Stimulated activated effector memory CD8-positive, alpha-beta T cell treated with anti-CD3 and anti-CD28 coated beads, Interleukin-12 subunit alpha, Interleukin-12 subunit beta, amount 100 ng/mL, for 72 hours (primary cell): ENCODE data around the gene IL17RB.

Source experiments
- ATAC-seq: fragments of 150-1000 bp; cut with Tn5 transposase; 2 replicates; pipeline ENCODE4 v1.10.0; 2021
- DNase-seq, 2 donors: peaks; one replicate each; pipeline ENCODE4 v3.0.0; 2021 to 2022; ENCODE audit warnings: low spot score in 2 of 2
- H3K27ac Mint-ChIP-seq: one replicate; pipeline ENCODE4 v1.8.0; 2022; ENCODE audit warnings: mild to moderate bottlenecking, mixed read lengths
- H3K36me3 Mint-ChIP-seq: one replicate; pipeline ENCODE4 v1.8.0; 2022; ENCODE audit warnings: mild to moderate bottlenecking, mixed read lengths
- H3K4me1 Mint-ChIP-seq: one replicate; pipeline ENCODE4 v1.8.0; 2022; ENCODE audit warnings: mixed read lengths
- H3K4me3 Mint-ChIP-seq: one replicate; pipeline ENCODE4 v1.8.0; 2022; ENCODE audit warnings: mild to moderate bottlenecking, mixed read lengths
- H3K9me3 Mint-ChIP-seq: one replicate; pipeline ENCODE4 v1.8.0; 2022; ENCODE audit warnings: mixed read lengths

The IL17RB gene, protein sequence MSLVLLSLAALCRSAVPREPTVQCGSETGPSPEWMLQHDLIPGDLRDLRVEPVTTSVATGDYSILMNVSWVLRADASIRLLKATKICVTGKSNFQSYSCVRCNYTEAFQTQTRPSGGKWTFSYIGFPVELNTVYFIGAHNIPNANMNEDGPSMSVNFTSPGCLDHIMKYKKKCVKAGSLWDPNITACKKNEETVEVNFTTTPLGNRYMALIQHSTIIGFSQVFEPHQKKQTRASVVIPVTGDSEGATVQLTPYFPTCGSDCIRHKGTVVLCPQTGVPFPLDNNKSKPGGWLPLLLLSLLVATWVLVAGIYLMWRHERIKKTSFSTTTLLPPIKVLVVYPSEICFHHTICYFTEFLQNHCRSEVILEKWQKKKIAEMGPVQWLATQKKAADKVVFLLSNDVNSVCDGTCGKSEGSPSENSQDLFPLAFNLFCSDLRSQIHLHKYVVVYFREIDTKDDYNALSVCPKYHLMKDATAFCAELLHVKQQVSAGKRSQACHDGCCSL

GRCh38 chr3:53846134-53846850 lies at the start of gene IL17RB, which contains the start of gene CHDH:
IL17RB (plus strand) TSS chr3:53846568; CDS start chr3:53846589, 21 bp downstream.
CHDH (minus strand) TSS chr3:53846419; CDS start chr3:53824008, 22,411 bp downstream.
- Mint-ChIP-seq H3K9me3 (no peaks in the 10 kb centered on the region), H3K36me3 (no peaks in the 10 kb centered on the region), H3K27ac (no peak within 1 kb of the TSS), H3K4me3 (peak within 1 kb of the TSS; percentile 56), H3K4me1 (peaks cover 6% of the 10 kb centered on the region)
- ATAC-seq, result peak; percentile 53
- no peak for DNase-seq

- Mint-ChIP-seq H3K9me3 (no peaks in the 10 kb centered on the region), H3K27ac (no peak overlapping the region), H3K4me3 (no peak overlapping the region), H3K4me1 (no peaks in the 10 kb centered on the region), H3K36me3 (no peaks in the 10 kb centered on the region)
- DNase-seq, result no peak
- no peak for ATAC-seq
These were observed 48.2 kb upstream of the IL17RB start for GRCh38 chr3:53798144-53798543.

DNA sequence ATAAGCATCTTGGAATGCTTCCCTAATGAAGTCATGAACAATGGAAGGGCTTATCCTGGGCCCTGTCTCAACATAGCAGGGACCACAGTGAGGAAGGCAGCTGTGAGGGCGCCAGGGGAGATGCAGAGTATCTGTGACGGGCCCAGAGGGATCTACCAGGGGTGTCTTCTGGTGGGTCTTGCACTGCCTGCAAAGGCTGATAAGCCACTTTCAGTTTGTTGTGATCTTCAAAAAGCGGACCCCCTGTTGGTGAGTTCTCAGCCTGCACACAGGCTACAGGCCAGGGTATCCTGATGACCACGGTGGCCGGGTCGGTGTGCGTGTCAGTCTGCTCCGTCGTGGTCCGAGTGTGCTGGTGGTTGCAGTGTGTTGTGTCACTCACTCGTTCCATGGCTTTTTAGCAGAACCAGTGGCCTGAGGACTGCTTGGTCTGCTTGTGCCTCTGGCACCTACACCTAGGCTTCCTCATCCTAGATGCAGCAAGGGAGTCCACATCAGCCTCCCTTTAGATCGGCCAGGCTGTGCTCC lies 47.0 kb upstream of the IL17RB start:
- Mint-ChIP-seq H3K36me3 (no peaks in the 10 kb centered on the region), H3K4me1 (no peaks in the 10 kb centered on the region)
- no peak for ATAC-seq

GRCh38 chr3:53800041-53800906 lies 46.1 kb upstream of the IL17RB start:
- ATAC-seq, result no peak
- Mint-ChIP-seq H3K36me3 (no peaks in the 10 kb centered on the region), H3K4me1 (no peaks in the 10 kb centered on the region), H3K9me3 (no peaks in the 10 kb centered on the region), H3K27ac (no peak overlapping the region), H3K4me3 (no peak overlapping the region)
- no peak for DNase-seq

More for the DNA sequence above, 47.0 kb upstream of the IL17RB start:
- H3K9me3 Mint-ChIP-seq, result no peaks in the 10 kb centered on the region
- H3K4me3 Mint-ChIP-seq, result no peak overlapping the region
- DNase-seq, result no peak
- no peak overlapping the region for H3K27ac Mint-ChIP-seq

- no peaks in the 10 kb centered on the region for H3K36me3 Mint-ChIP-seq
- H3K27ac Mint-ChIP-seq, result no peak overlapping the region
- ATAC-seq (no peak), DNase-seq (no peak)
- no peaks in the 10 kb centered on the region for H3K9me3 Mint-ChIP-seq
- no peak overlapping the region for H3K4me3 Mint-ChIP-seq
- no peaks in the 10 kb centered on the region for H3K4me1 Mint-ChIP-seq
These were observed 45.0 kb upstream of the IL17RB start for GRCh38 chr3:53801319-53801718.

DNA sequence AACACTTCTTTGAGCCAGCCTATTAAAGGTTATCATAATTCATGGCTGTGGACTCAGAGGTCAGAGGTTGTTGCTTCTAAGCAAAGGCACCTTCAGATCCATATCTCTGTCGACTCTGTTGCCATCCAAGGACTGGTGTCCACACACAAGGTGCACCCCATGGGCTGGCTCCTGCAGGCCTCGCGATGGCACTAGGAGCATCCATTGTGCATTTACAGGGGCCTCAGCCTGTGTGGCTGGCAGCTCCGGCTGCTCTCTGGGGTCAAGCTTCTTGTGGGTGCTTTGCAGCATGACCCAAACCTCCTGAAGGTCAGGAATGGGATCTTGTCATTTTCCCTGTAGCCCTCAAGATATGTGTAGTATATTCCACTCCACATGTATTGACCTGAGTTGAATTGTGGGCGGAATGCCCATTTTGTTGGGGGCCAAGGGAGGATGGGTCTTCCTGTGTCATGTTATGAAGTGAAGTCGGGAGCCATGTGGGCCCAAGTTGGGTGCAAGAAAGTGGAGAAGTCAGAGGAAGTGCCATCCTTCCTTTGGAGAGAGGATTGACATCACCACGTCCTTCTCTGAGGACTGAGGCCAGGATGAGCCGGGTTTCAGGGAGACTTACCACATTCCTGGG lies 44.0 kb upstream of the IL17RB start:
- H3K36me3 Mint-ChIP-seq, result no peaks in the 10 kb centered on the region
- H3K4me1 Mint-ChIP-seq, result peaks cover 5% of the 10 kb centered on the region
- ATAC-seq (no peak), DNase-seq (no peak)
- no peak overlapping the region for H3K4me3 Mint-ChIP-seq
- no peak overlapping the region for H3K27ac Mint-ChIP-seq
- no peaks in the 10 kb centered on the region for H3K9me3 Mint-ChIP-seq

DNA sequence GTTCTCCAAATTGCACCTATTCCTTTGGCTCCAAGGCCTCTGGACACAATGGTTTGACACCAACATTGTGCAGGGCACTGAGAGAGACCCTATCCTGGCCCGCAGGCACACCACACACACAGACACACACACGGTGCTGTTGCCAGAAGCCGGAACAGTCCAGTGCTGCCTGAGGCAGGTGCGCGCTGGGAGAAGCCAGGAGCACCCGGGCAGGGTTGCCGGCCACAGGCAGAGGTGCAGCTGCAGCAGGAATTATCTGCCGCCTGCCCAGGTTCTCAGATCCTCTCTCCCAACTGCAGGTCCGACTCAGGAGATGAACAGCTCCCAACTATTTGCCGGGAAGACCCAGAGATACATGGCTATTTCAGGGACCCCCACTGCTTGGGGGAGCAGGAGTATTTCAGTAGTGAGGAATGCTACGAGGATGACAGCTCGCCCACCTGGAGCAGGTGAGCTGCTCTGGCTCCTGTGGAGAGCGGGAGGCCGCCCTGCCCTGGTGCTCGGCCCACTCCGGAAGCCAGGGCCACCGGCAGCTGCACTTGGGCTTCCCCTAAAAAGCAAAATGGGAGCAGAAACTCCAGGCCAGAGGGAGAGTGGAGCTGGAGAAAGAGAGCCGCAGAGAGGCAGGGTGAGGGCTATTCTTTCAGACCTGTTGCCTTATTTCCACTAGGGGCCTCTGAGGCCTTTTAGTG lies 43.1 kb upstream of the IL17RB start:
- no peaks in the 10 kb centered on the region for H3K9me3 Mint-ChIP-seq
- ATAC-seq, result no peak
- H3K4me3 Mint-ChIP-seq, result no peak overlapping the region
- H3K4me1 Mint-ChIP-seq, result peaks cover 5% of the 10 kb centered on the region
- DNase-seq, result no peak
- H3K27ac Mint-ChIP-seq, result no peak overlapping the region
- H3K36me3 Mint-ChIP-seq, result no peaks in the 10 kb centered on the region

DNA sequence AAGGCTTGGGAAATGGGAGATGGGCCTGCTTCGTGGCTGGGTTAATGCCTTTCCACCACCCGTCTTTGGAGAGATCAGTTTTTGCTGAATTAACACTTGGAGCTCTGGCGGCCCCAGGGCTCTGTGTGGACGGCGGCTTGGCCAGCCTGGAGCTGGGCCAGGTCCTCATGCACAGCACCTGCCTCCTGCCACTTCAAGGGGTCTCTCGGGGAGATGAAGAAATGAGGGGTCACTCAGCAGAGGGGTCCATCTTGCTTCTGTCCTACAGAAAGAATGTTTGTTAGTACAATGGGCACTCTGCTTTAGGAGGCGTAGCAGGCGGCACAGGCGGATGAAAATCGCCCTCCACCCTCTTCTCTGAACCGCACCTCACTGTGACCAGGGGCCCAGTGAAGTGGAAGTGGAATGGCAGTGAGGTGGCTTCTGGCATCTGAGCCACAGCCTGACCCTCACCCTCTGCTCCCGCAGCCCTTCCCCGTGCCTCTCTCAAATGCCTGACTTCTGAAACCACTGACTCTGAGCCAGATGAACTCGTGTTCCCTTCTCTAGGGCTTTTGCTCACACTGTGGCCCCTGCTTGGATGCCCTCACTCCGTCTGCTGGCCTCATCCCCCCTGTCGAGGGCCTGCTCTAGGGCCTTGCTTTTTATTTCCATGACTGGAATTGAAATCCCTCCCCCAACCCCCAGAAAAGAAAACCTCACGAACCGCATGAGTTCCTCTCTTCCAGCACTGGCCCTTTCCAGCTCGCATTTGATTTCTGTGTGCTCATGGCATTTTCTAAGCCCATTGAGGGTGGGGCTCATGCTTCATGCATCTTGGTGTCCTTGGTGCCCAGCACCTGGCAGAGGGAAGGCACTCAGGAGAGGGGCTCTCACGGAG lies 42.3 kb upstream of the IL17RB start:
- Mint-ChIP-seq H3K4me3 (no peak overlapping the region), H3K4me1 (peaks cover 5% of the 10 kb centered on the region), H3K36me3 (no peaks in the 10 kb centered on the region), H3K27ac (no peak overlapping the region), H3K9me3 (no peaks in the 10 kb centered on the region)
- ATAC-seq (no peak), DNase-seq (no peak)

- no peak for ATAC-seq
- Mint-ChIP-seq H3K4me1 (peaks cover 5% of the 10 kb centered on the region), H3K4me3 (no peak overlapping the region), H3K9me3 (no peaks in the 10 kb centered on the region), H3K36me3 (no peaks in the 10 kb centered on the region), H3K27ac (no peak overlapping the region)
- no peak for DNase-seq
These were observed 41.5 kb upstream of the IL17RB start for GRCh38 chr3:53804697-53805462.

GRCh38 chr3:53805463-53806159 lies 40.8 kb upstream of the IL17RB start:
- Mint-ChIP-seq H3K9me3 (no peaks in the 10 kb centered on the region), H3K4me3 (no peak overlapping the region), H3K4me1 (peaks cover 5% of the 10 kb centered on the region), H3K27ac (no peak overlapping the region), H3K36me3 (no peaks in the 10 kb centered on the region)
- DNase-seq, result no peak
- no peak for ATAC-seq

- Mint-ChIP-seq H3K4me3 (no peak overlapping the region), H3K9me3 (no peaks in the 10 kb centered on the region), H3K36me3 (no peaks in the 10 kb centered on the region), H3K27ac (peak overlapping the region; percentile 58), H3K4me1 (peaks cover 5% of the 10 kb centered on the region)
- no peak for DNase-seq
- no peak for ATAC-seq
These were observed 39.9 kb upstream of the IL17RB start for GRCh38 chr3:53806182-53807116.
